K562 (cell line): Measurements from ENCODE around the gene SPNS2. TPM values are rescaled to one million over a fixed set of nuclear protein-coding genes. Genes with fewer than 3 reads are reported as not detected.
A peak's percentile ranks its signal among the peaks of the same experiment; 100 is the strongest.

Experiments used
- ATAC-seq: fragments of 200-7000 bp; cut with Tn5 transposase; 3 replicates; pipeline ENCODE4 v1.9.1; 2020; ENCODE audit warnings: moderate library complexity
- BruUV-seq: library from RNA; stranded (reverse); fragments of 400-500 nt; replicated peaks from 2 replicates; lab custom pipeline; 2021; lab: Mats Ljungman, UMichigan
- CTCF ChIA-PET: fragments of 300-600 bp; formaldehyde crosslinking; extraction: SDS; loops from one replicate; lab custom pipeline; 2021; ENCODE audit warnings: low intra/inter-chr PET ratio; lab: Yijun Ruan, JAX
- POLR2A ChIA-PET: fragments of 300-600, 350-650 bp; sonication (Branson Sonifier 250); formaldehyde crosslinking; extraction: SDS; loops from one replicate; lab custom pipeline; 2021; ENCODE audit warnings: antibody characterized with exemption, inconsistent platforms; lab: Yijun Ruan, JAX
- DNase-seq, 4 experiments: peaks; one replicate each; pipeline versions ENCODE4 v3.0.0 to v3.0.0-alpha.2; 2011 to 2018; ENCODE audit warnings: low spot score in 3 of 4, mixed read lengths in 3 of 4; ENCODE audit errors: extremely low read depth in 1 of 4
- FAIRE-seq: peaks from 2 replicates; lab custom pipeline; 2011; peaks lifted over from hg19 to GRCh38; lab: Jason Lieb, UNC
- H2AFZ ChIP-seq: 2 replicates; pipeline ENCODE4 v1.6.0; 2011; ENCODE audit warnings: low read depth, low read length, control low read depth, inconsistent platforms
- H3K27ac ChIP-seq: fragments of 200-600 bp; 3 replicates; pipeline ENCODE4 v1.8.0; 2011; ENCODE audit warnings: low read depth, mild to moderate bottlenecking, control low read depth, inconsistent platforms, low read length, moderate library complexity, mixed read lengths; ENCODE audit errors: extremely low read depth
- H3K27me3 ChIP-seq, 2 experiments: fragments of 300-600 bp in 1 of 2; 2 replicates in 1 of 2; 3 replicates in 1 of 2; pipeline versions ENCODE4 v1.6.0 to v1.8.0; 2011; ENCODE audit warnings: inconsistent platforms in 2 of 2, low read length in 2 of 2, mild to moderate bottlenecking in 1 of 2, mixed read lengths in 1 of 2, moderate library complexity in 1 of 2; ENCODE audit not compliant: control insufficient read depth in 2 of 2, insufficient read depth in 2 of 2
- H3K36me3 ChIP-seq: fragments of 300-600 bp; 3 replicates; pipeline ENCODE4 v1.8.0; 2011; ENCODE audit warnings: mild to moderate bottlenecking, low read length, inconsistent platforms; ENCODE audit not compliant: control insufficient read depth, insufficient read depth
- H3K4me1 ChIP-seq, 2 experiments: fragments of 200-600 bp in 1 of 2; replicated peaks in 1 of 2; 2 replicates in 1 of 2; 3 replicates in 1 of 2; pipeline versions ENCODE4 v1.5.1 to v1.8.0; 2011; ENCODE audit warnings: inconsistent platforms in 2 of 2, low read length in 2 of 2, mild to moderate bottlenecking in 1 of 2, mixed read lengths in 1 of 2, moderate library complexity in 1 of 2; ENCODE audit not compliant: control insufficient read depth in 2 of 2, insufficient read depth in 2 of 2
- H3K4me2 ChIP-seq: 2 replicates; pipeline ENCODE4 v1.6.1; 2011; ENCODE audit warnings: low read length, control low read depth, inconsistent platforms, mixed read lengths; ENCODE audit not compliant: insufficient read depth
- H3K4me3 ChIP-seq: fragments of 200-600 bp; sonication (generic), shearing (Covaris generic); 2 replicates; pipeline ENCODE4 v1.5.1; 2016; ENCODE audit warnings: control low read depth, inconsistent platforms
- H3K79me2 ChIP-seq: fragments of 200-600 bp; 3 replicates; pipeline ENCODE4 v1.8.0; 2011; ENCODE audit warnings: low read length, inconsistent platforms; ENCODE audit not compliant: control insufficient read depth, insufficient read depth
- H3K9ac ChIP-seq, 2 experiments: 2 replicates each; pipeline versions ENCODE4 v1.6.0 to v1.6.1; 2011; ENCODE audit warnings: low read depth in 2 of 2, low read length in 2 of 2, control low read depth in 1 of 2, inconsistent platforms in 1 of 2, mild to moderate bottlenecking in 1 of 2, mixed read lengths in 1 of 2; ENCODE audit not compliant: insufficient read depth in 1 of 2
- H3K9me1 ChIP-seq: one replicate; pipeline ENCODE4 v1.6.0; 2011; ENCODE audit warnings: inconsistent platforms, mild to moderate bottlenecking, low read length, moderate library complexity; ENCODE audit not compliant: control insufficient read depth, insufficient read depth
- H3K9me3 ChIP-seq: replicated peaks from 2 replicates; pipeline ENCODE4 v1.5.1; 2011; ENCODE audit warnings: low read depth, low read length, inconsistent platforms; ENCODE audit not compliant: control insufficient read depth, insufficient read depth
- H4K20me1 ChIP-seq: replicated peaks from 2 replicates; pipeline ENCODE4 v1.6.1; 2011; ENCODE audit warnings: low read length, inconsistent platforms, mixed read lengths; ENCODE audit not compliant: control insufficient read depth, insufficient read depth
- E2F3 ChIP-seq: fragments of 250-450 bp; sonication (Bioruptor Pico); IDR thresholded peaks from 2 replicates; pipeline ENCODE4 v1.4.0; 2020; ENCODE audit warnings: mild to moderate bottlenecking
- ETV6 ChIP-seq, 3 experiments: fragments of 150-350 bp in 1 of 3; sonication (generic) in 1 of 3; formaldehyde crosslinking in 1 of 3; IDR thresholded peaks; 2 replicates each; pipeline versions ENCODE4 v1.6.1 to v1.8.0; 2014 to 2022; ENCODE audit warnings: borderline replicate concordance in 2 of 3, low read depth in 2 of 3, antibody characterized with exemption in 1 of 3, low read length in 1 of 3, mild to moderate bottlenecking in 1 of 3, missing genetic modification reagents in 1 of 3
- KDM5B ChIP-seq: fragments of 200-600 bp; sonication (generic); IDR thresholded peaks from 2 replicates; pipeline ENCODE4 v1.6.1; 2012; ENCODE audit warnings: low read depth, mild to moderate bottlenecking, moderate library complexity, low read length, control low read depth, inconsistent platforms; ENCODE audit not compliant: insufficient replicate concordance
- PHF8 ChIP-seq: fragments of 200-600 bp; sonication (generic); IDR thresholded peaks from 2 replicates; pipeline ENCODE4 v1.6.1; 2012; ENCODE audit warnings: mixed run types, mild to moderate bottlenecking, inconsistent platforms, low read length, moderate library complexity, borderline replicate concordance
- POLR2H ChIP-seq: IDR thresholded peaks from 2 replicates; pipeline ENCODE4 v1.6.1; 2016; ENCODE audit warnings: missing genetic modification characterization, low read depth, mild to moderate bottlenecking, control low read depth, missing compliant biosample characterization, moderate library complexity
- RFX1 ChIP-seq: fragments of 450-650 bp; IDR thresholded peaks from 2 replicates; pipeline ENCODE4 v1.6.1; 2016; ENCODE audit warnings: mild to moderate bottlenecking, moderate library complexity
- TRIM24 ChIP-seq, 2 experiments: fragments of 450-650 bp; IDR thresholded peaks; 2 replicates each; pipeline ENCODE4 v1.6.1; 2016
- ZFP30 ChIP-seq: fragments of 250-450 bp; sonication (Bioruptor Pico); IDR thresholded peaks from 2 replicates; pipeline ENCODE4 v1.8.0; 2022; ENCODE audit warnings: moderate library complexity, mild to moderate bottlenecking, inconsistent platforms, borderline replicate concordance
- ZNF263 ChIP-seq: sonication (generic); formaldehyde crosslinking; IDR thresholded peaks from 2 replicates; pipeline ENCODE4 v1.8.0; 2022; ENCODE audit warnings: mild to moderate bottlenecking, missing genetic modification reagents, borderline replicate concordance
- ZNF431 ChIP-seq: sonication (generic); formaldehyde crosslinking; IDR thresholded peaks from 2 replicates; pipeline ENCODE4 v1.8.0; 2022; ENCODE audit warnings: mild to moderate bottlenecking, missing genetic modification reagents
- ZNF766 ChIP-seq: fragments of 200-800 bp; sonication (Bioruptor generic); conservative IDR thresholded peaks from 2 replicates; pipeline ENCODE4 v1.6.1; 2016; ENCODE audit warnings: missing genetic modification characterization, missing compliant biosample characterization
- WGBS: fragments of 100-300 bp; shearing (Covaris generic); methylation state at CpG from one replicate; pipeline ENCODE4 v1.1.6; 2016; ENCODE audit warnings: low coverage, mixed read lengths; ENCODE audit not compliant: insufficient coverage; ENCODE audit errors: missing lambda C conversion rate; 5-methylcytosine and 5-hydroxymethylcytosine counted together
- in situ Hi-C: fragments of 300-500 bp; cut with MboI; formaldehyde crosslinking; loops from 4 replicates; pipeline ENCODE4 v1.15.0; 2018; ENCODE audit warnings: inconsistent platforms, mixed read lengths
- intact Hi-C: fragments of 100-400 bp; cut with micrococcal nuclease; formaldehyde crosslinking; loops from 2 replicates; pipeline ENCODE4 v1.14.2; 2022
- polyA plus RNA-seq, 8 experiments: library from polyadenylated mRNA; depleted of rRNA in 4 of 8; stranded (reverse) in 5 of 8; unstranded in 3 of 8; fragments of >200 nt; fragmentation: Nextera tagmentation in 2 of 8; fragmentation: Illumina TruSeq in 1 of 8; extraction: Ambion mirVana in 2 of 8; extraction: Trizol in 1 of 8; gene quantifications; 2 replicates each; pipeline versions ENCODE4 v1.2.1 to v1.2.3, GENCODE V29; 2011 to 2014; ENCODE audit warnings: inconsistent platforms in 1 of 8, missing spikeins in 1 of 8
- total RNA-seq, 7 experiments: library from RNA; depleted of rRNA in 6 of 7; stranded (reverse); fragments of >200 nt in 6 of 7; fragmentation: Illumina TruSeq in 2 of 7; extraction: Trizol in 2 of 7; gene quantifications; 2 replicates each; pipeline versions ENCODE4 v1.2.1 to v1.2.3, GENCODE V29; 2011 to 2021; ENCODE audit warnings: low replicate concordance in 1 of 7
- TF ChIP-seq, protein P1 (sequence below): fragments of 450-650 bp; formaldehyde crosslinking; IDR thresholded peaks from 2 replicates; pipeline ENCODE4 v1.4.0; 2020; ENCODE audit warnings: mild to moderate bottlenecking, moderate library complexity

The SPNS2 gene
- total and polyA plus RNA-seq, 9 of the 15 experiments (the other 6 are each of a cell fraction or from before 2014, with no cell fraction given), result 0.06 TPM; not detected in 8

DNA sequence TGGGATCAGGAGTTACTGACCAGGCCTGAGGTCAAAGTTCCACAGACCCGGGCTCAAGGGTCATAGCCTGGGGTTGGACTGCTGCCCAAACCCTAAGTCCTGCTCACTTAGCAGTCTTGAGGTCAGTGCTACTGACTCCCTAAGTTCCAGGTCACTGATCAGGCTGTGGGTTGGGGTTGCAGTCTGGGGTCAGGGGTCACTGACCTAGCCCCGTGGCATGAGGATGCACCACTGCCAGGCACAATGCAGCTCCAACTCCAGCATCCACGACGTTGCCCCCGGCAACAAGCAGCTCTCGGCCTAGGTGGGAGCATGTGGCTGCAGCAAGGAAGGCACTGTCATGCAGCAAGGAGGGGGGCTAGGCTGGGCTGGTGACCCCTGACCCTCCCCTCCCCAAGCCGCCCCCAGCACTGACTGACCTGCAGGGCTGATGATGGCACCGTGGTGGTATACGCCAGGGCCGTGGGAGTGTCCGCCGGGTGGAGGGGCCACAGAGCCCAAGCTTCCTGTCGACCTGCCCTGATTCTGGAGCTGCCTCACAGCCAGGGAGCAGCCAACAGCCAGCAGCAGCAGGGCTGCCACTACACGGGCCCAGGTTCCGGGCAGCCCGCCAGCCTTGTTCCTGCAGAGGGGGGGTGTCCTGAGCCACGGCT lies 60.6 kb downstream of the SPNS2 start:
- no peak for DNase-seq
- POLR2A ChIA-PET, result no interaction called here
- Histone ChIP-seq H3K79me2 (peaks cover 14% of the 10 kb centered on the region), H4K20me1 (no peaks in the 10 kb centered on the region), H3K4me1 (peaks cover 3 to 22% of the 10 kb centered on the region in 2 experiments; a peak in 4 of 5 replicates), H3K9me1 (no peaks in the 10 kb centered on the region), H3K4me3 (no peak overlapping the region), H3K27ac (no peak overlapping the region)
- FAIRE-seq, result no peak
- intact Hi-C loops, result no loop called here
- in situ Hi-C loops, result no loop called here
- no peak for TF ChIP-seq ETV6 (IDR thresholded peaks at IDR 0.05; ENCODE audit: borderline replicate concordance in 1 of 2, low read depth in 2 of 2, low read length in 1 of 2)
- no peak for TF ChIP-seq ETV6 (CRISPR knock-in tag; IDR thresholded peaks at IDR 0.05; ENCODE audit: borderline replicate concordance)
- peak; percentile 55 for TF ChIP-seq RFX1
- TF ChIP-seq ZNF766, result no peak
- TF ChIP-seq, all 486 proteins: peak for 1
- Histone ChIP-seq H3K4me2 (no peak overlapping the region), H3K36me3 (no peaks in the 10 kb centered on the region), H3K9me3 (no peaks in the 10 kb centered on the region), H2AFZ (no peak overlapping the region), H3K27me3 (no peaks in the 10 kb centered on the region), H3K9ac (no peak overlapping the region)
- CTCF ChIA-PET, result no interaction called here
- ATAC-seq, result no peak
- BruUV-seq, result no TSS peak
- WGBS, result 61% methylated on average over 14 of the region's 17 CpGs

DNA sequence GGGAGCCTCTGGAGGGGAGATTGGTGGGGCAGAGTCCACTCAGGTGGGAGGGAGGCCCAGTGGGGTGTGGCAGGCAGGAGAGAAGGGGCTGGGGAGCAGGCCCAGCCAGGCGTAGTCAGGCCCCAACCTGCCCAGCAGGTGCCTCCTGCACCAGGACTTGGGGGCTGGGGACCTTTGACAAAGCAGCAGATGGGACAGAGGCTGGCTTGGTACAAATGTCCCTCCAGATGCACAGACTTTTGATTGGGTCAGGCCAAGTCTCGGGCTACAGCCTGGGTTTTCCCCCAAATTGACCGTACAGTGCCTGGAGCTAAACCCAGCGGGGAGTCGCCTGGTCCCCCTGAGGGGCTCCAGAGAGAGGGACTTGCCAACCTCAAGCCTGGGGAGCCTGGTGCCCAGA lies 61.3 kb downstream of the SPNS2 start:
- intact Hi-C loops, result loop anchor here (10.0 kb wide), 1 partner anchor 145 kb away; the partner anchor contains the start of gene PELP1
- in situ Hi-C loops, result no loop called here

More for the DNA sequence above, 61.3 kb downstream of the SPNS2 start:
- H3K27me3 ChIP-seq, result no peaks in the 10 kb centered on the region
- peaks cover 3 to 16% of the 10 kb centered on the region in 2 experiments; a peak in 4 of 5 replicates for H3K4me1 ChIP-seq
- H3K9me3 ChIP-seq, result no peaks in the 10 kb centered on the region
- DNase-seq (no peak), ATAC-seq (no peak), FAIRE-seq (no peak)
- no peak overlapping the region for H2AFZ ChIP-seq
- no peaks in the 10 kb centered on the region for H3K9me1 ChIP-seq
- no peak overlapping the region for H3K4me2 ChIP-seq
- no peaks in the 10 kb centered on the region for H4K20me1 ChIP-seq
- CTCF ChIA-PET, result no interaction called here
- 85% methylated on average over 4 of the region's 5 CpGs for WGBS
- no peaks in the 10 kb centered on the region for H3K36me3 ChIP-seq
- H3K4me3 ChIP-seq, result no peak overlapping the region
- TF ChIP-seq KDM5B, result no peak
- no peak for TF ChIP-seq ZNF431 (CRISPR knock-in tag)
- TF ChIP-seq, protein P1, sequence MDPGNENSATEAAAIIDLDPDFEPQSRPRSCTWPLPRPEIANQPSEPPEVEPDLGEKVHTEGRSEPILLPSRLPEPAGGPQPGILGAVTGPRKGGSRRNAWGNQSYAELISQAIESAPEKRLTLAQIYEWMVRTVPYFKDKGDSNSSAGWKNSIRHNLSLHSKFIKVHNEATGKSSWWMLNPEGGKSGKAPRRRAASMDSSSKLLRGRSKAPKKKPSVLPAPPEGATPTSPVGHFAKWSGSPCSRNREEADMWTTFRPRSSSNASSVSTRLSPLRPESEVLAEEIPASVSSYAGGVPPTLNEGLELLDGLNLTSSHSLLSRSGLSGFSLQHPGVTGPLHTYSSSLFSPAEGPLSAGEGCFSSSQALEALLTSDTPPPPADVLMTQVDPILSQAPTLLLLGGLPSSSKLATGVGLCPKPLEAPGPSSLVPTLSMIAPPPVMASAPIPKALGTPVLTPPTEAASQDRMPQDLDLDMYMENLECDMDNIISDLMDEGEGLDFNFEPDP (CRISPR knock-in tag), result no peak
- TF ChIP-seq POLR2H (tag), result no peak
- TF ChIP-seq ZNF263 (CRISPR knock-in tag), result no peak
- no peak for TF ChIP-seq E2F3 (CRISPR knock-in tag)
- TF ChIP-seq TRIM24 (IDR thresholded peaks at IDR 0.05), result no peak
- no peak for TF ChIP-seq PHF8
- no peak for TF ChIP-seq ZFP30 (CRISPR knock-in tag)
- H3K27ac ChIP-seq, result no peak overlapping the region
- POLR2A ChIA-PET, result no interaction called here
- peaks cover 7% of the 10 kb centered on the region for H3K79me2 ChIP-seq
- no peak overlapping the region for H3K9ac ChIP-seq
- no TSS peak for BruUV-seq
